Activated B cell treated with CpG ODN at 0.5 μM for 24 hours (primary cell): ENCODE results near the gene ZAP70. TPM values are rescaled to one million over a fixed set of nuclear protein-coding genes. Genes with fewer than 3 reads are reported as not detected.

ENCODE experiments used
- ATAC-seq: fragments of 200-7000 bp; cut with Tn5 transposase; one replicate; pipeline ENCODE4 v1.10.0; 2021; ENCODE audit warnings: low read depth, mild to moderate bottlenecking, moderate library complexity
- CTCF ChIA-PET: fragments of 350-600 bp; sonication (Branson Sonifier 250); formaldehyde crosslinking; loops from one replicate; lab custom pipeline; 2021; ENCODE audit warnings: antibody characterized with exemption; lab: Charles Lee
- POLR2A ChIA-PET: fragments of 350-600 bp; sonication (Branson Sonifier 250); formaldehyde crosslinking; loops from one replicate; lab custom pipeline; 2021; ENCODE audit warnings: antibody characterized with exemption; lab: Charles Lee
- DNase-seq: peaks from one replicate; pipeline ENCODE4 v3.0.0; 2022
- H3K27ac Mint-ChIP-seq: one replicate; pipeline ENCODE4 v1.8.0; 2020; ENCODE audit warnings: mixed read lengths
- H3K27me3 Mint-ChIP-seq: one replicate; pipeline ENCODE4 v1.8.0; 2021; ENCODE audit warnings: mixed read lengths
- H3K36me3 Mint-ChIP-seq: one replicate; pipeline ENCODE4 v1.8.0; 2021; ENCODE audit warnings: low read depth, mixed read lengths
- H3K4me1 Mint-ChIP-seq: one replicate; pipeline ENCODE4 v1.8.0; 2021; ENCODE audit warnings: mixed read lengths
- H3K4me3 Mint-ChIP-seq: one replicate; pipeline ENCODE4 v1.8.0; 2020; ENCODE audit warnings: mild to moderate bottlenecking, mixed read lengths
- H3K9me3 Mint-ChIP-seq: one replicate; pipeline ENCODE4 v1.8.0; 2020; ENCODE audit warnings: mixed read lengths
- CTCF ChIP-seq: fragments of 200-600 bp; IDR thresholded peaks from one replicate; pipeline ENCODE4 v1.8.0; 2022; ENCODE audit warnings: antibody characterized with exemption, mild to moderate bottlenecking
- intact Hi-C: fragments of 100-400 bp; cut with micrococcal nuclease; formaldehyde crosslinking; loops from one replicate; pipeline ENCODE4 v1.15.1; 2024
- total RNA-seq: library from RNA; stranded (reverse); gene quantifications from 2 replicates; pipeline ENCODE4 v1.2.3, GENCODE V29; 2022

The ZAP70 gene
- total RNA-seq, 1 donor from 2014 or later: 4.8 TPM

GRCh38 chr2:97716695-97717612, 3.6 kb downstream of the ZAP70 start:
- POLR2A ChIA-PET: interaction anchor here (0.9 kb wide), 1 partner anchor 71 kb away, joined by 3 read pairs; the partner anchor contains the start of gene COX5B
- no peaks in the 10 kb centered on the region for H3K27me3 Mint-ChIP-seq
- CTCF ChIA-PET: no interaction called here
- intact Hi-C loops: no loop called here
- no peak overlapping the region for H3K27ac Mint-ChIP-seq
- H3K4me1 Mint-ChIP-seq: peaks cover 39% of the 10 kb centered on the region
- DNase-seq (no peak), ATAC-seq (no peak)
- H3K36me3 Mint-ChIP-seq: no peaks in the 10 kb centered on the region
- no peaks in the 10 kb centered on the region for H3K9me3 Mint-ChIP-seq
- no peak overlapping the region for H3K4me3 Mint-ChIP-seq
- no peak for TF ChIP-seq CTCF

- Mint-ChIP-seq H3K36me3 (no peaks in the 10 kb centered on the region), H3K4me1 (peaks cover 39% of the 10 kb centered on the region), H3K27me3 (no peaks in the 10 kb centered on the region), H3K9me3 (no peaks in the 10 kb centered on the region), H3K27ac (no peak overlapping the region), H3K4me3 (no peak overlapping the region)
- ATAC-seq: no peak
- ChIA-PET CTCF (no interaction called here), POLR2A (interaction anchor here (0.9 to 1.3 kb wide), 3 partner anchors 13 to 72 kb away, joined by 3 to 7 read pairs (median 3); partner anchors contain the start of genes ACTR1B and COX5B)
- no peak for TF ChIP-seq CTCF
- no peak for DNase-seq
- intact Hi-C loops: no loop called here
These were observed 4.2 kb downstream of the ZAP70 start for GRCh38 chr2:97717613-97717995.

GRCh38 chr2:97718051-97718882, 4.9 kb downstream of the ZAP70 start:
- ChIA-PET POLR2A (interaction anchor here (0.6 to 1.3 kb wide), 4 partner anchors 12 to 930 kb away, joined by 3 to 7 read pairs (median 3); partner anchors contain the start of genes ACTR1B and COX5B), CTCF (interaction anchor here (0.8 to 1.7 kb wide), 5 partner anchors 8 to 127 kb away, joined by 3 to 6 read pairs (median 4); no protein-coding TSS in a partner anchor)
- H3K4me1 Mint-ChIP-seq: peaks cover 37% of the 10 kb centered on the region
- peak overlapping the region; percentile 94 for H3K27ac Mint-ChIP-seq
- no peaks in the 10 kb centered on the region for H3K9me3 Mint-ChIP-seq
- no peaks in the 10 kb centered on the region for H3K36me3 Mint-ChIP-seq
- intact Hi-C loops: no loop called here
- H3K27me3 Mint-ChIP-seq: no peaks in the 10 kb centered on the region
- TF ChIP-seq CTCF: no peak
- DNase-seq: peak; percentile 32
- ATAC-seq: peak; percentile 96
- peak overlapping the region; percentile 77 for H3K4me3 Mint-ChIP-seq

- Mint-ChIP-seq H3K4me3 (peak overlapping the region; percentile 77), H3K27me3 (no peaks in the 10 kb centered on the region), H3K36me3 (no peaks in the 10 kb centered on the region), H3K4me1 (peaks cover 34% of the 10 kb centered on the region), H3K27ac (peak overlapping the region; percentile 94), H3K9me3 (no peaks in the 10 kb centered on the region)
- DNase-seq (no peak), ATAC-seq (peak; percentile 12)
- ChIA-PET POLR2A (interaction anchor here (0.6 to 1.3 kb wide), 2 partner anchors 11 to 929 kb away, joined by 3 to 7 read pairs; no protein-coding TSS in a partner anchor), CTCF (interaction anchor here (0.8 to 1.7 kb wide), 5 partner anchors 9 to 128 kb away, joined by 3 to 6 read pairs (median 4); no protein-coding TSS in a partner anchor)
- TF ChIP-seq CTCF: no peak
- intact Hi-C loops: no loop called here
These were observed 5.6 kb downstream of the ZAP70 start for GRCh38 chr2:97718942-97719341.
